Measurements from ENCODE around the gene PNMT. TPM values are rescaled to one million over a fixed set of nuclear protein-coding genes. Genes with fewer than 3 reads are reported as not detected.

Gene PNMT
- total and polyA plus RNA-seq, 2 of the 8 experiments (the other 6 are each of a cell fraction or from before 2014, with no cell fraction given), result 5.6 to 10.9 TPM

DNA sequence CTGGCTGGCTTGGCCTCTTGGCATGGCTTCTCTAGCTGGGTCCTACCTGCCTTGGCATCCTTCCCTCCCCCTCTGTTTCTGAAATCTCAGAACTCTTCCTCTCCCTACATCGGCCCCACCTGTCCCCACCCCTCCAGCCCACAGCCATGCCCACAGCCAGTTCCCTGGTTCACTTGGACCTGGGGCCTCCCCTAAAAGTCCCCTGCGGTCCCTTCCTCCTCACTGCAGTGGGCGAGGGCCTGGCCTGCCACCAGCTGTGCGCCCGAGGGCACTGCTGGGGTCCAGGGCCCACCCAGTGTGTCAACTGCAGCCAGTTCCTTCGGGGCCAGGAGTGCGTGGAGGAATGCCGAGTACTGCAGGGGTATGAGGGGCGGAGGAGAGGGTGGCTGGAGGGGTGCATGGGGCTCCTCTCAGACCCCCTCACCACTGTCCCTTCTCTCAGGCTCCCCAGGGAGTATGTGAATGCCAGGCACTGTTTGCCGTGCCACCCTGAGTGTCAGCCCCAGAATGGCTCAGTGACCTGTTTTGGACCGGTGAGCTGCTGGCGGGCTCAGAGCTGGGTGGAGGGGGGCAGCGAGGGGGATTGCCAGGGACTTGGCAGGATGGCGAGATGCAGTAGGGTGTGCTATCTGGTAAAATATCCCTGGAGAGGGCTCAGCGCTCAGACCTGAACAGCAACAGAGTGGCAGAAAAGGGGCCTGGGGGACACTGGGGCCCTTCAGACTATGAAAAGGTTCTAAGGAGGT is 48.0 kb downstream of the PNMT start (continued):
- TF ChIP-seq, protein P1, sequence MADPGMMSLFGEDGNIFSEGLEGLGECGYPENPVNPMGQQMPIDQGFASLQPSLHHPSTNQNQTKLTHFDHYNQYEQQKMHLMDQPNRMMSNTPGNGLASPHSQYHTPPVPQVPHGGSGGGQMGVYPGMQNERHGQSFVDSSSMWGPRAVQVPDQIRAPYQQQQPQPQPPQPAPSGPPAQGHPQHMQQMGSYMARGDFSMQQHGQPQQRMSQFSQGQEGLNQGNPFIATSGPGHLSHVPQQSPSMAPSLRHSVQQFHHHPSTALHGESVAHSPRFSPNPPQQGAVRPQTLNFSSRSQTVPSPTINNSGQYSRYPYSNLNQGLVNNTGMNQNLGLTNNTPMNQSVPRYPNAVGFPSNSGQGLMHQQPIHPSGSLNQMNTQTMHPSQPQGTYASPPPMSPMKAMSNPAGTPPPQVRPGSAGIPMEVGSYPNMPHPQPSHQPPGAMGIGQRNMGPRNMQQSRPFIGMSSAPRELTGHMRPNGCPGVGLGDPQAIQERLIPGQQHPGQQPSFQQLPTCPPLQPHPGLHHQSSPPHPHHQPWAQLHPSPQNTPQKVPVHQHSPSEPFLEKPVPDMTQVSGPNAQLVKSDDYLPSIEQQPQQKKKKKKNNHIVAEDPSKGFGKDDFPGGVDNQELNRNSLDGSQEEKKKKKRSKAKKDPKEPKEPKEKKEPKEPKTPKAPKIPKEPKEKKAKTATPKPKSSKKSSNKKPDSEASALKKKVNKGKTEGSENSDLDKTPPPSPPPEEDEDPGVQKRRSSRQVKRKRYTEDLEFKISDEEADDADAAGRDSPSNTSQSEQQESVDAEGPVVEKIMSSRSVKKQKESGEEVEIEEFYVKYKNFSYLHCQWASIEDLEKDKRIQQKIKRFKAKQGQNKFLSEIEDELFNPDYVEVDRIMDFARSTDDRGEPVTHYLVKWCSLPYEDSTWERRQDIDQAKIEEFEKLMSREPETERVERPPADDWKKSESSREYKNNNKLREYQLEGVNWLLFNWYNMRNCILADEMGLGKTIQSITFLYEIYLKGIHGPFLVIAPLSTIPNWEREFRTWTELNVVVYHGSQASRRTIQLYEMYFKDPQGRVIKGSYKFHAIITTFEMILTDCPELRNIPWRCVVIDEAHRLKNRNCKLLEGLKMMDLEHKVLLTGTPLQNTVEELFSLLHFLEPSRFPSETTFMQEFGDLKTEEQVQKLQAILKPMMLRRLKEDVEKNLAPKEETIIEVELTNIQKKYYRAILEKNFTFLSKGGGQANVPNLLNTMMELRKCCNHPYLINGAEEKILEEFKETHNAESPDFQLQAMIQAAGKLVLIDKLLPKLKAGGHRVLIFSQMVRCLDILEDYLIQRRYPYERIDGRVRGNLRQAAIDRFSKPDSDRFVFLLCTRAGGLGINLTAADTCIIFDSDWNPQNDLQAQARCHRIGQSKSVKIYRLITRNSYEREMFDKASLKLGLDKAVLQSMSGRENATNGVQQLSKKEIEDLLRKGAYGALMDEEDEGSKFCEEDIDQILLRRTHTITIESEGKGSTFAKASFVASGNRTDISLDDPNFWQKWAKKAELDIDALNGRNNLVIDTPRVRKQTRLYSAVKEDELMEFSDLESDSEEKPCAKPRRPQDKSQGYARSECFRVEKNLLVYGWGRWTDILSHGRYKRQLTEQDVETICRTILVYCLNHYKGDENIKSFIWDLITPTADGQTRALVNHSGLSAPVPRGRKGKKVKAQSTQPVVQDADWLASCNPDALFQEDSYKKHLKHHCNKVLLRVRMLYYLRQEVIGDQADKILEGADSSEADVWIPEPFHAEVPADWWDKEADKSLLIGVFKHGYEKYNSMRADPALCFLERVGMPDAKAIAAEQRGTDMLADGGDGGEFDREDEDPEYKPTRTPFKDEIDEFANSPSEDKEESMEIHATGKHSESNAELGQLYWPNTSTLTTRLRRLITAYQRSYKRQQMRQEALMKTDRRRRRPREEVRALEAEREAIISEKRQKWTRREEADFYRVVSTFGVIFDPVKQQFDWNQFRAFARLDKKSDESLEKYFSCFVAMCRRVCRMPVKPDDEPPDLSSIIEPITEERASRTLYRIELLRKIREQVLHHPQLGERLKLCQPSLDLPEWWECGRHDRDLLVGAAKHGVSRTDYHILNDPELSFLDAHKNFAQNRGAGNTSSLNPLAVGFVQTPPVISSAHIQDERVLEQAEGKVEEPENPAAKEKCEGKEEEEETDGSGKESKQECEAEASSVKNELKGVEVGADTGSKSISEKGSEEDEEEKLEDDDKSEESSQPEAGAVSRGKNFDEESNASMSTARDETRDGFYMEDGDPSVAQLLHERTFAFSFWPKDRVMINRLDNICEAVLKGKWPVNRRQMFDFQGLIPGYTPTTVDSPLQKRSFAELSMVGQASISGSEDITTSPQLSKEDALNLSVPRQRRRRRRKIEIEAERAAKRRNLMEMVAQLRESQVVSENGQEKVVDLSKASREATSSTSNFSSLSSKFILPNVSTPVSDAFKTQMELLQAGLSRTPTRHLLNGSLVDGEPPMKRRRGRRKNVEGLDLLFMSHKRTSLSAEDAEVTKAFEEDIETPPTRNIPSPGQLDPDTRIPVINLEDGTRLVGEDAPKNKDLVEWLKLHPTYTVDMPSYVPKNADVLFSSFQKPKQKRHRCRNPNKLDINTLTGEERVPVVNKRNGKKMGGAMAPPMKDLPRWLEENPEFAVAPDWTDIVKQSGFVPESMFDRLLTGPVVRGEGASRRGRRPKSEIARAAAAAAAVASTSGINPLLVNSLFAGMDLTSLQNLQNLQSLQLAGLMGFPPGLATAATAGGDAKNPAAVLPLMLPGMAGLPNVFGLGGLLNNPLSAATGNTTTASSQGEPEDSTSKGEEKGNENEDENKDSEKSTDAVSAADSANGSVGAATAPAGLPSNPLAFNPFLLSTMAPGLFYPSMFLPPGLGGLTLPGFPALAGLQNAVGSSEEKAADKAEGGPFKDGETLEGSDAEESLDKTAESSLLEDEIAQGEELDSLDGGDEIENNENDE (IDR thresholded peaks at IDR 0.05; ENCODE audit: insufficient replicate concordance, low read length), result no peak
- TF ChIP-seq CREB1 (IDR thresholded peaks at IDR 0.05) (no peak), BCL11A (IDR thresholded peaks at IDR 0.05; ENCODE audit: low read depth in 2 of 2, low read length in 2 of 2) (no peak), TAF1 (IDR thresholded peaks at IDR 0.05; ENCODE audit: low read depth, low read length) (no peak), SUZ12 (IDR thresholded peaks at IDR 0.05; ENCODE audit: low read length) (no peak), SP1 (IDR thresholded peaks at IDR 0.05; ENCODE audit: low read depth, low read length) (no peak), ASH2L (IDR thresholded peaks at IDR 0.05; ENCODE audit: low read length) (no peak), SIX5 (IDR thresholded peaks at IDR 0.05; ENCODE audit: low read depth, low read length) (no peak), PHF8 (conservative IDR thresholded peaks at IDR 0.05; ENCODE audit: low read depth, low read length) (no peak), POLR2AphosphoS5 (IDR thresholded peaks at IDR 0.05; ENCODE audit: low read depth, low read length) (no peak), ZNF274 (IDR thresholded peaks at IDR 0.05; ENCODE audit: borderline replicate concordance, extremely low read depth, low read length) (no peak), NRF1 (IDR thresholded peaks at IDR 0.05; ENCODE audit: low read depth, low read length) (no peak)
